NCI-H2227 (cell line): ENCODE data around the gene CDK13.

ENCODE experiments used
- DNase-seq: peaks from one replicate; lab custom pipeline; 2025; ENCODE audit not compliant: unreplicated experiment; lab: John Stamatoyannopoulos, UW

CDK13 gene

GRCh38 chr7:39948956-39949928 is 814 bp upstream of the CDK13 start:
- peak; percentile 99 for DNase-seq

- peak; percentile 67 for DNase-seq
These were observed 593 bp downstream of the CDK13 start for GRCh38 chr7:39950473-39951225.

GRCh38 chr7:39951226-39952194 is 1.5 kb downstream of the CDK13 start:
- DNase-seq: peak; percentile 53

- DNase-seq: no peak
These were observed 2.3 kb downstream of the CDK13 start for GRCh38 chr7:39952374-39952773.

GRCh38 chr7:39952803-39953202 is 2.7 kb downstream of the CDK13 start:
- no peak for DNase-seq

- DNase-seq: no peak
These were observed 4.6 kb downstream of the CDK13 start for GRCh38 chr7:39954694-39955093.

GRCh38 chr7:39958038-39958437 is 8.0 kb downstream of the CDK13 start:
- no peak for DNase-seq

- no peak for DNase-seq
These were observed 17.5 kb downstream of the CDK13 start for GRCh38 chr7:39967406-39968161.

GRCh38 chr7:39969431-39969830 is 19.4 kb downstream of the CDK13 start:
- no peak for DNase-seq

- no peak for DNase-seq
These were observed 21.9 kb downstream of the CDK13 start for GRCh38 chr7:39971924-39972323.

GRCh38 chr7:39973801-39974200 is 23.7 kb downstream of the CDK13 start:
- DNase-seq: no peak

GRCh38 chr7:39978230-39978934 is 28.3 kb downstream of the CDK13 start:
- DNase-seq: no peak

GRCh38 chr7:39979406-39980073 is 29.5 kb downstream of the CDK13 start:
- DNase-seq: no peak

GRCh38 chr7:39985398-39985918 is 35.4 kb downstream of the CDK13 start:
- no peak for DNase-seq

- no peak for DNase-seq
These were observed 37.7 kb downstream of the CDK13 start for GRCh38 chr7:39987641-39988347.

- no peak for DNase-seq
These were observed 50.8 kb downstream of the CDK13 start for GRCh38 chr7:40000734-40001315.

GRCh38 chr7:40001649-40002048 is 51.6 kb downstream of the CDK13 start:
- no peak for DNase-seq

GRCh38 chr7:40003597-40003996 is 53.5 kb downstream of the CDK13 start:
- DNase-seq: no peak
